HG02678 (cell line): ENCODE measurements around the gene GSTP1.
"Not testable (repeated sequence)": the region's sequence is repeated elsewhere in the genome, so short reads cannot be mapped to it uniquely, and the experiment has no call there.

ENCODE experiments used
- ATAC-seq: cut with Tn5 transposase; IDR thresholded peaks from one replicate; pipeline ENCODE4 v1.9.1; 2021; ENCODE audit warnings: mild to moderate bottlenecking, moderate library complexity; ENCODE audit not compliant: unreplicated experiment

GSTP1 gene

GRCh38 chr11:67613313-67613959, 29.8 kb downstream of the GSTP1 start:
- no peak for ATAC-seq

GRCh38 chr11:67613960-67614715, 30.5 kb downstream of the GSTP1 start:
- peak; percentile 85 for ATAC-seq

- ATAC-seq: no peak
These were observed 31.4 kb downstream of the GSTP1 start for GRCh38 chr11:67614730-67615714.

GRCh38 chr11:67615728-67616430, 32.3 kb downstream of the GSTP1 start:
- no peak for ATAC-seq

DNA sequence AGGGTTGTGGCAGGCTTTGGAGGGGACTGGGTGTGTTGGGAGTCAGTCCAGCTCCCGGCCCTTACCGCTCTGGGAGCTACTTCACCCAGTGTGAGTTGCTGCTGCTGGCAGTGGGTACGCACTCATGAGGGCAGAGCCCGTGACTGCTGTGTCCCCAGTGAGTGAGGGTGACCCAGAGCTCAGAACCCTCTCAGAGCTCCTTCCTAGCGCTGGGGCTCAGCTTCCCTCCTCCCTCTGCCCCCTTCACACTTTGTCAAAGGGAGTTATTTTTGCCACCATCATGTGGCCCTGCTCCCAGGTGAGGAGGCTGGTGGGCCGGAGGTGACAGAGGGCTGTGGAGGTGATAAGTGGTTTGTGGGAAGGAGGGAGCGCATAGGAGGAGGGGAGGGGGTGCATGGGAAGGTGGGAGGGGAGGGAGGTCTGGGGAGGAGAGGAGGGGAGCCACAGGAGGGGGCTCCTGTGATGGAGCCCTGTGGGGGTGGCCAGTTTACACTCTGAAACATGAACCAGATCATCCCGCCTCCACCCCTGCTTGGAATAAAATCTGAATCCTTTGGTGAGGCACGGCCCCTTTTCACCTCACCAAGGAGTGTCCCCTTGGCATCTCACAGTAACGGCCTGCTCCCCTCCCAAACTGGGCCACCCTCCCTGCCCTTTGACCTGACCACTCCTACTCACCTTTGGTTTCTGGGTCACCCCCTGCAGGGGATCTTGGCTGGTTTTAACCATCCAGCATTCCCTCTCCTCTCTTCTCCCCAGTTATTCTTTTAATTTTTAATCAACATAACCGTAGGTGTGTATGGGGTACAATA, 33.0 kb downstream of the GSTP1 start:
- ATAC-seq: no peak

GRCh38 chr11:67617243-67617953, 33.8 kb downstream of the GSTP1 start:
- ATAC-seq: no peak

GRCh38 chr11:67618901-67619659, 35.5 kb downstream of the GSTP1 start:
- not testable (repeated sequence) for ATAC-seq

DNA sequence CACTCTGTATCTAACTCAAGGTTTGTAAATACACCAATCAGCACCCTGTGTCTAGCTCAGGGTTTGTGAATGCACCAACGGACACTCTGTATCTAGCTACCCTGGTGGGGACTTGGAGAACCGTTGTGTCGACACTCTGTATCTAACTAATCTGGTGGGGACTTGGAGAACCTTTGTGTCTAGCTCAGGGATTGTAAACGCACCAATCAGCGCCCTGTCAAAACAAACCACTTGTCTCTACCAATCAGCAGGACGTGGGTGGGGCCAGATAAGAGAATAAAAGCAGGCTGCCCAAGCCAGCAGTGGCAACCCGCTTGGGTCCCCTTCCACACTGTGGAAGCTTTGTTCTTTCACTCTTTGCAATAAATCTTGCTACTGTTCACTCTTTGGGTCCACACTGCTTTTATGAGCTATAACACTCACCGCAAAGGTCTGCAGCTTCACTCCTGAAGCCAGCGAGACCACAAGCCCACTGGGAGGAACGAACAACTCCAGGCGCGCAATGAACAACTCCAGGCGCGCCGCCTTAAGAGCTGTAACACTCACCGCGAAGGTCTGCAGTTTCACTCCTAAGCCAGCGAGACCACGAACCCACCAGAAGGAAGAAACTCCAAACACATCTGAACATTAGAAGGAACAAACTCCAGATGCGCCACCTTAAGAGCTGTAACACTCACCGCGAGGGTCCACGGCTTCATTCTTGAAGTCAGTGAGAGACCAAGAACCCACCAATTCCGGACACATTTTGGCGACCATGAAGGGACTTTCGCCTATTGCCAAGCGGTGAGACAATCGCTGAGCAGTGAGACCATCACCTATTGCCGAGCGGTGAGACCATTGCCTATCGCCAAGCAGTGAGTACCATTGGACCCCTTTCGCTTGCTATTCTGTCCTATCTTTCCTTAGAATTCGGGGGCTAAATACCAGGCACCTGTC, 36.3 kb downstream of the GSTP1 start:
- ATAC-seq: not testable (repeated sequence)

DNA sequence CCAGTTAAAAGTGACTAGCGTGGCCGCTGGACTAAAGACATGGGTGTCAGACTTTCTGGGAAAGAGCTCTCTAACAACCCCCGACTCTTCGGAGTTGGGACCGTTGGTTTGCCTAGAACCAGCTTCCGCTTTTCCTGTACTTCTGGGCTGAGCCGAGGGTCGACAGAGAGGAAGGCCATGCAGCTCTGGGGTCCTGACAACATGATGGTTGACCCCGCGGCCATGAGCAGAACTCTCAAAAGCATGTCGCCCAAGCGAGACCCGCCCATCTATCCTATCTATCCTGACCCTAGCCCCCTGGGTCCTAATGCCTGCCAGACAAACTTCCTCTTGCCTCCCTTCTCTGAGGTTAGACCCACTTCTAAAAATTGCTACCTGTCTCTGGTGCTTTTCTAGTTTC, 37.0 kb downstream of the GSTP1 start:
- ATAC-seq: not testable (repeated sequence)

GRCh38 chr11:67621928-67622327, 38.3 kb downstream of the GSTP1 start:
- ATAC-seq: not testable (repeated sequence)

GRCh38 chr11:67622905-67623304, 39.3 kb downstream of the GSTP1 start:
- ATAC-seq: not testable (repeated sequence)

- ATAC-seq: not testable (repeated sequence)
These were observed 40.2 kb downstream of the GSTP1 start for GRCh38 chr11:67623795-67624194.

DNA sequence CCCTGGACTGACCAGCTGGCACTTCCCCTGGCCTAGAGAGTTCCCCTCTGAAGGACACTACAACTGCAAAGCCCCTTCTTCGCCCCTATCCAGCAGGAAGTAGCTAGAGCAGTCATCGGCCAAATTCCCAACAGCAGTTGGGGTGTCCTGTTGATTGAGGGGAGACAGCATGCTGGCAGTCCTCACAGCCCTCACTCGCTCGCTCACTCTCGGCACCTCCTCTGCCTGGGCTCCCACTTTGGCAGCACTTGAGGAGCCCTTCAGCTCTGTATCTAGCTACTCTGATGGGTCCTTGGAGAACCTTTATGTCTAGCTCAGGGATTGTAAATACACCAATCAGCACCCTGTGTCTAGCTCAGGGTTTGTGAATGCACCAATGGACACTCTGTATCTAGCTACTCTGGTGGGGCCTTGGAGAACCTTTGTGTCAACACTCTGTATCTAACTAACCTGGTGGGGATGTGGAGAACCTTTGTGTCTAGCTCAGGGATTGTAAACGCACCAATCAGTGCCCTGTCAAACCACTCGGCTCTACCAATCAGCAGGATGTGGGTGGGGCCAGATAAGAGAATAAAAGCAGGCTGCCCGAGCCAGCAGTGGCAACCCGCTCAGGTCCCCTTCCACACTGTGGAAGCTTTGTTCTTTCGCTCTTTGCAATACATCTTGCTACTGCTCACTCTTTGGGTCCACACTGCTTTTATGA, 42.7 kb downstream of the GSTP1 start:
- not testable (repeated sequence) for ATAC-seq

DNA sequence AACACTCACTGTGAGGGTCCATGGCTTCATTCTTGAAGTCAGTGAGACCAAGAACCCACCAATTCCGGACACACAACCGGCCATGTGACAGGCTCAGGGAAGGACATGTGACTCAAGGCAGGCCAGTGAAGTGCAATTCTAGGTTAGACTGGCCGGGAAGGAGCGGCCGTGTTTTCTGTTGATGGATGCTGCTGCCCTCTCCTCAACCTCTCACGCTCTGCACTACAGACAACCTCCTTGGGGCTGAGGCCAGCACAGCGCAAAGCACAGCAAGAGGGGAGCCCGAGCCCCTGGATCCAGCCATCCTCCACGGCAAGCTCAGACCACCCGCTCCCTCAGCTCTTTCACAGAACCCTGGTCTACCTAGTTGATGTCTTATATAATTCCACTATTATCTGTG, 43.4 kb downstream of the GSTP1 start:
- ATAC-seq: no peak

GRCh38 chr11:67627441-67627811, 43.8 kb downstream of the GSTP1 start:
- ATAC-seq: no peak

GRCh38 chr11:67627812-67628624, 44.4 kb downstream of the GSTP1 start:
- no peak for ATAC-seq
